Dendritic cell treated with granulocyte-macrophage colony-stimulating factor and Interleukin-4, amounts not matched to agents 40 ng/mL and 50 ng/mL, for 4 days (primary cell): ENCODE results near the gene AFF4.
"Not testable (repeated sequence)": the region's sequence is repeated elsewhere in the genome, so short reads cannot be mapped to it uniquely, and the experiment has no call there.

Source experiments
- H3K27ac Mint-ChIP-seq: one replicate; pipeline ENCODE4 v1.8.0; 2022; ENCODE audit warnings: mild to moderate bottlenecking, mixed read lengths
- H3K27me3 Mint-ChIP-seq: one replicate; pipeline ENCODE4 v1.8.0; 2022; ENCODE audit warnings: mild to moderate bottlenecking, mixed read lengths
- H3K36me3 Mint-ChIP-seq: one replicate; pipeline ENCODE4 v1.8.0; 2022; ENCODE audit warnings: low read depth, mixed read lengths
- H3K4me1 Mint-ChIP-seq: one replicate; pipeline ENCODE4 v1.8.0; 2022; ENCODE audit warnings: low read depth, mixed read lengths
- H3K4me3 Mint-ChIP-seq: one replicate; pipeline ENCODE4 v1.8.0; 2022; ENCODE audit warnings: mild to moderate bottlenecking, moderate library complexity, mixed read lengths
- H3K9me3 Mint-ChIP-seq: one replicate; pipeline ENCODE4 v1.8.0; 2022; ENCODE audit warnings: mixed read lengths
- intact Hi-C: fragments of 100-400 bp; cut with micrococcal nuclease; formaldehyde crosslinking; loops from one replicate; pipeline ENCODE4 v1.15.0; 2022

Gene AFF4

DNA sequence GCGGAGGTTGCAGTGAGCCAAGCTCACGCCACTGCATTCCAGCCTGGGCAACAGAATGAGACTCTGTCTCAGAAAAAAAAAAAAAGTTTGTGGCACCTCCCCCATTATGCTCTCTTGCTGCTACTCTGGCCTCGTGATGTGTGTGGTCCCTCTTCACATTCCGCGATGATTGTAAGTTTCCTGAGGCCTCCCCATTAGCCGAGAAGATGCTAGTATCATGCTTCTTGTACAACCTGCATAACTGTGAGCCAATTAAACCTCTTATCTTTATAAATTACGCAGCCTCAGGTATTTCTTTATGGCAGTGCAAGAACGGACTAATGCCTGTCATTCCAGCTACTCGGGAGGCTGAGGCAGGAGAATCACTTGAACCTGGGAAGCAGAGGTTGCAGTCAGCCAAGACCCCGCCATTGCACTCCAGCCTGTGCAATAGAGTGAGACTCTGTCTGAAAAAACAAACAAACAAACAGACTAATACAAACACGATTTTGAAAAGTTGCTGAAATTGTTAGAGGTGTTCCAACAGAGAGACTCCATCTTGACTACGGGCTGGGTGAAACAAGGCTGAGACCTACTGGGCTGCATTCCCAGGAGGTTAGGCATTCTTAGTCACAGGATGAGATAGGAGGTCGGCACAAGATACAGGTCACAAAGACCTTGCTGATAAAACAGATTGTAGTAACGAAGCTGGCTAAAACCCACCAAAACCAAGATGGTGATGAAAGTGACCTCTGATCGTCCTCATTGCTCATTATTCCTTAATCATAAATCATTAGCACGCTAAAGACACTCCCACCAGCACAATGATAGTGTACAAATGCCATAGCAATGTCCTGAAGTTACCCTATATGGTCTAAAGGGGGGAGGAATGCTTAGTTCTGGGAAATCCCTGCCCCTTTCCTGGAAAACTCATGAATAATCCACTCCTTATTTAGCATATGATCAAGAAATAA, 8.3 kb upstream of the AFF4 start:
- intact Hi-C loops, result no loop called here
- Mint-ChIP-seq H3K27me3 (no peaks in the 10 kb centered on the region), H3K4me1 (no peaks in the 10 kb centered on the region), H3K4me3 (no peak overlapping the region), H3K9me3 (no peaks in the 10 kb centered on the region), H3K27ac (no peak overlapping the region), H3K36me3 (no peaks in the 10 kb centered on the region)

DNA sequence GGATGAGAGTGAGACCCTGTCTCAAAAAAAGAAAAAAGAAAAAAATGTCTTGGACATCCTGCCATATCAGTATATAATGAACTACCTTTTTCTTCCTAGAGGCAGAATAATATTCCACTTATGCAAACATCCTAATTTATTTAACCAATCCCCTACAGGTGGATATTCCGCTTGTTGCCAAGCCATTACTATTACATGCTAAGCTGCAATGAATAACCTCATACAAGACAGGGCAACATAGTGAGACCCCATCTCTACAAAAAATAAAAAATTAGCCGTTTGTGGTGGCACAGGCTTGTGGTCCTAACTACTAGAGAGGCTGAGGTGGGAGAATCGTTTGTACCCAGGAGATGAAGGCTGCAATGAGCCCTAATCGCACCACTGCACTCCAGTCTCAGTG, 1.7 kb upstream of the AFF4 start:
- intact Hi-C loops, result no loop called here
- Mint-ChIP-seq H3K27ac (no peak overlapping the region), H3K4me1 (no peaks in the 10 kb centered on the region), H3K4me3 (no peak overlapping the region), H3K27me3 (no peaks in the 10 kb centered on the region), H3K36me3 (peaks cover 12% of the 10 kb centered on the region), H3K9me3 (no peaks in the 10 kb centered on the region)

DNA sequence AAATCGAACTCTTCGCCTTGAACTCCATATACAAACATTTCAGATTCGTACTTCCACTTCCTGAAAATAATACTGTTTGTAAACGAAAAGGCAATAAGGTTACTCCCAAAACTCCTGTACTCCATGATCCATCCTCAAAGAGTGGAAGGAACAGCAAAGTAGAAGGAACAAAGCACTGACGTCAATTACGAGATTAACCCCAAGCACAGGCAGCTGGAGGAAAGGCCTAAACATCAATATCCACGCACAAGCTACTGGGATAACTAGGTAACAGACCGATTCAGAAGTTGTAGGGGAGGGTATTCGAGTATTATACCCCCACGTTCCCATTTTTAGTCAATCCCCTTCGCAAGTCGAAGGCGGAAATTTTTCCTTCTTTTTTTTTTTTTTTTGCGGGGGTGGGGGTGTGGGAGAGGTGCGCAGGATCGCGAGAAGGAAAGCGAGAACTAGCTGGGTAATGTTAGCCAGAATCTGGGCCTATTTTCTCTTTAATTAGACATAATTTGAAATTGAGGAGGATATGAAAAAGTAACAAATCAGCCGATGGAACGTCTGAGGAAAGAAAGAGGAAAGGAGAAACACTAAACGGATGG, 909 bp downstream of the AFF4 start:
- H3K36me3 Mint-ChIP-seq, result peaks cover 22% of the 10 kb centered on the region
- peak overlapping the region; percentile 86 for H3K4me3 Mint-ChIP-seq
- H3K9me3 Mint-ChIP-seq, result no peaks in the 10 kb centered on the region
- H3K27me3 Mint-ChIP-seq, result no peaks in the 10 kb centered on the region
- H3K4me1 Mint-ChIP-seq, result peaks cover 6% of the 10 kb centered on the region
- intact Hi-C loops, result loop anchor here (1.0 to 2.0 kb wide), 2 partner anchors 64 to 90 kb away; partner anchors contain the start of genes HSPA4 and ZCCHC10
- peak overlapping the region; percentile 93 for H3K27ac Mint-ChIP-seq

DNA sequence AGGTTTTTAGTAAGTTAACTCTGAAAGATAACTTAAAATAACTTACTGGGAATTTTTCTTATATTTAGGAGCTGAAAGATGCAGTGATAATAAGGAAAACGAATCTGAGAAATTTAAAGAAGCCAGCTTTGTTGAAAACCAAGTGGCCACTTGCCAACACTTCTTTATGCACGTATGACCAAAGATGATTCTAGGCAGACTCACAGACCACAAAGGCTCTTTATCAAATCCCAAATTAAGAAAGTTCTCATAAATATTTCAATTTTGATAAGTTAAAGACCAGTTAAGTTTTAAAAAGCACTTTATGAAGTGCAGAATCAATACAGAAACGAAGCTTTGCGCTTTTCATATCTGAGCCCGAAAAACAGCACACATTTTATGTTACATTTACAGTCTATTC, 1.5 kb downstream of the AFF4 start:
- peak overlapping the region; percentile 86 for H3K4me3 Mint-ChIP-seq
- peaks cover 6% of the 10 kb centered on the region for H3K4me1 Mint-ChIP-seq
- no peaks in the 10 kb centered on the region for H3K27me3 Mint-ChIP-seq
- no peaks in the 10 kb centered on the region for H3K9me3 Mint-ChIP-seq
- H3K36me3 Mint-ChIP-seq, result peaks cover 22% of the 10 kb centered on the region
- peak overlapping the region; percentile 93 for H3K27ac Mint-ChIP-seq
- intact Hi-C loops, result loop anchor here (2.0 kb wide), 1 partner anchor 65 kb away; the partner anchor contains the start of gene ZCCHC10

DNA sequence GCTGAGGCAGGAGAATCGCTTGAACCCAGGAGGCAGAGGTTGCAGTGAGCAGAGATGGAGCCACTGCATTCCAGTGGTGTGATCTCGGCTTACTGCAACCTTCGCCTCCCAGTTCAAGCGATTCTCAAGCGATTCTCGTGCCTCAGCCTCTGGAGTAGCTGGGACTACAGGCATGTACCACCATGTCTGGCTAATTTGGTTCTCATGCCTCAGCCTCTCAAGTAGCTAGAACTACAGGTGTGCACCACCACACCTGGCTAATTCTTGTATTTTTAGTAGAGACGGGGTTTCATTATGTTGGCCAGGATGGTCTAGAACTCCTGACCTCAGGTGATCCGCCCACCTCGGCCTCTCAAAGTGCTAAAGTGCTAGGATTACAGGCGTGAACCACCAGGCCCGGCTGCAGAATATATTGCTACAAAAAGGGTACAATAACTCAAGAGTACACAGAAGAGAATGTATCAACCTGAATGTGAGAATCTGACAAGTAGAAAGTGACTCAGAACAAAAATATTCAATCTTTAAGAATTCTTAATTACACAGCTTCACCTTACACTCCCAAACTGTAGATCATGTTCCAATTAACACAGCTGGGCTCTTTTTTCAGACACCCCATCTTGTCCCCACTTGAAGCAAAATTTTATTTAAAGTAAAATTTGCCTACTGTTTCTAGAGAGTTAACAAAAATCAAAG, 2.2 kb downstream of the AFF4 start:
- intact Hi-C loops, H3K27ac Mint-ChIP-seq, H3K4me3 Mint-ChIP-seq, H3K4me1 Mint-ChIP-seq, H3K9me3 Mint-ChIP-seq, H3K27me3 Mint-ChIP-seq: not testable (repeated sequence)
- H3K36me3 Mint-ChIP-seq, result peaks cover 22% of the 10 kb centered on the region

DNA sequence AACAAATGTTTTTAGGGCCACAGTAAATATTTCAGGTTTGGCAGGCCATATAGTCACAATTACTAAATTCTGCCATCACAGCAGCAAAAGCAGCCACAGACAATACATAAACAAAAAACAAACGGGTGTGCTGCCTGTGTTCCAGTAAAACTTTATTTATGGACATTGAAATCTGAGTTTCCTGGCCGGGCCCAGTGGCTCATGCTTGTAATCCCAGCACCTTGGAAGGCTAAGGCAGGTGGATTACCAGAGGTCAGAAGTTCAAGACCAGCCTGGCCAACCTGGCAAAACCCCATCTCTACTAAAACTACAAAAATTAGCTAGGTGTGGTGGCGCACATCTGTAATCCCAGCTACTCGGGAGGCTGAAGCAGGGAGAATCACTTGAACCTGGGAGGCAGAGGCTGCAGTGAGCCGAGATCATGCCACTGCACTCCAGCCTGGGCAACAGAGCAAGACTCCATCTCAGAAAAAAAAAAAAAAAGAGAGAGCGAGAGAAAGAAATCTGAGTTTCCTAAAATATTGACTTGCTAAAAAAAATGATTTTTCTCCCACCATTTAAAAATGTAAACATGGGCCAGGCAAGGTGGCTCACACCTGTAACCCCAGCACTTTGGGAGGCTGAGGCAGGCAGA, 7.2 kb downstream of the AFF4 start:
- H3K27ac Mint-ChIP-seq, intact Hi-C loops, H3K9me3 Mint-ChIP-seq, H3K27me3 Mint-ChIP-seq, H3K4me3 Mint-ChIP-seq: not testable (repeated sequence)
- peaks cover 23% of the 10 kb centered on the region for H3K4me1 Mint-ChIP-seq
- H3K36me3 Mint-ChIP-seq, result peaks cover 46% of the 10 kb centered on the region

DNA sequence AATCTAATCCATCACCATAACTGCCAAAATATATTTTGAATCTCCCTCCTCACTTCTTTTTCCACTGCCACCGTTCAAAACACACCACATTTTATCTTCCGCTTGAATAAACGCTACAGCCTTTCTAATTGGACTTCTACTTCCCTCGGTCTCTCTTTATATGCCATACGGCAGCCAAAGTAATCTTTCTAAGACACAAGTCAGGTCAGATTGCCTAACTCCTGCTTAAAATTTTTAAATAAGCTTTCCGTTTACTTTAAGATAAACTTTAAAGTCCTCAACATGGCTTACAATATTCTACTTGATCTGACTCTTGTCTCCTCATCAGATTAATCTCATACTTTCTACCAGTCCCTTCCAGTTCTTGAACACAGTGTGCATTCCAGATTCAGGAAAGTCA, 9.7 kb downstream of the AFF4 start:
- no peak overlapping the region for H3K27ac Mint-ChIP-seq
- no peaks in the 10 kb centered on the region for H3K27me3 Mint-ChIP-seq

DNA sequence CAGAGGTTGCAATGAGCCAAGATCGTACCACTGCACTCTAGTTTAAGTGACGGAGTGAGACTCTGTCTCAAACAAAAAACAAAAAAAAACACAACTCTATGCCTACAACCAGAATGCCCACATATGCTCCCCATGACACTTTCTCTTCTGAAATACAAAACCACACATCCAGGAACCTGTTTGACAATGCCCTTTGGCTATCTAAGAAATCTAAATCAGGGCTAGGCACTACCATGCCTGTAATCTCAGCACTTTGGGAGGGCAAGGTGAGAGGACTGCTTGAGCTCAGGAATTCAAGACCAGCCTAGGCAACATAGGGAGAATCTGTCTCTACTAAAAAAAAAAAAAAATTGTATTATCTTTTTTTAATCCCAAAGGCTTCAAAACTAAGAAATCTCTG, 10.6 kb downstream of the AFF4 start:
- peaks cover 22% of the 10 kb centered on the region for H3K4me1 Mint-ChIP-seq
- peaks cover 58% of the 10 kb centered on the region for H3K36me3 Mint-ChIP-seq
- no peak overlapping the region for H3K4me3 Mint-ChIP-seq
- no peaks in the 10 kb centered on the region for H3K9me3 Mint-ChIP-seq
- no peaks in the 10 kb centered on the region for H3K27me3 Mint-ChIP-seq
- intact Hi-C loops, result no loop called here
- H3K27ac Mint-ChIP-seq, result no peak overlapping the region

More for the DNA sequence above, 9.7 kb downstream of the AFF4 start:
- peaks cover 23% of the 10 kb centered on the region for H3K4me1 Mint-ChIP-seq
- H3K36me3 Mint-ChIP-seq, result peaks cover 58% of the 10 kb centered on the region
- H3K9me3 Mint-ChIP-seq, result no peaks in the 10 kb centered on the region
- H3K4me3 Mint-ChIP-seq, result no peak overlapping the region
- intact Hi-C loops, result no loop called here

DNA sequence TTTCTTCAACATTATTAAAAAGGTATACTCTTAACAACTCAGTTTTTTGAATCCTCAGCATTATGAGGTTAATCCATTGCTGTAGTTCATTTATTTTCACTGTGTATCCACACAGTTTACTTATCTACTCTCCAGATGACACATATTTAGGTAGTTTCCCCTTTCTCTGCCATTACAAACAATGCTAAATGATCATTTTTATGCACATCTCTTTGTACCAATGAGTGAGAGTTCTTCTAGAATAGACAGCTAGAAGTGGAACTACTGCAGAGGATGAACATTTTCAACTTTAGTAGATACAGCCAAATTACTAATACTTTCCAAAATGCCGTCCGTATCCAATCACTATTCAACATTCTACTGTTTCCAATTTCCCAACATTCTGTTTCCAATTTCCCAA, 11.5 kb downstream of the AFF4 start:
- Mint-ChIP-seq H3K36me3 (peaks cover 58% of the 10 kb centered on the region), H3K4me1 (peaks cover 24% of the 10 kb centered on the region), H3K9me3 (no peaks in the 10 kb centered on the region), H3K4me3 (no peak overlapping the region), H3K27ac (no peak overlapping the region), H3K27me3 (no peaks in the 10 kb centered on the region)
- intact Hi-C loops, result no loop called here

DNA sequence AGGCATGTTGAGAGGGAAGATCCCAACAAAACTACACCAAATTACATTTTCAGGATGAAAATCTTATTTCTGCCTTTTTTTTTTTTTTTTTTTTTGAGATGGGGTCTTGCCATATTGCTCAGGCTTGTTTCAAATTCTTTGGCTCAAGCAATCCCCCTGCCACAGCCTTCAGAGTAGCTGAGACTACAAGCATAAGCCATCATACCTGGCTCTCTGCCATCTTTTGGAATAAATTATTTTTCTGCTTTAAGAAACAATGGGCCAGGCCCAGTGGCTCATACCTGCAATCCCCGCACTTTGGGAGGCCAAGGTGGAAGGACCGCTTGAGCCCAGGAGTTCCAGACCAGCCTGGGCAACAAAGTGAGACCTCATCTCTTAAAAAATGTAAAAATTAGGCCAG, 14.3 kb downstream of the AFF4 start:
- H3K4me1 Mint-ChIP-seq, result peaks cover 24% of the 10 kb centered on the region
- no peak overlapping the region for H3K4me3 Mint-ChIP-seq
- no peak overlapping the region for H3K27ac Mint-ChIP-seq
- peaks cover 51% of the 10 kb centered on the region for H3K36me3 Mint-ChIP-seq
- no peaks in the 10 kb centered on the region for H3K27me3 Mint-ChIP-seq
- intact Hi-C loops, result no loop called here
- H3K9me3 Mint-ChIP-seq, result no peaks in the 10 kb centered on the region

DNA sequence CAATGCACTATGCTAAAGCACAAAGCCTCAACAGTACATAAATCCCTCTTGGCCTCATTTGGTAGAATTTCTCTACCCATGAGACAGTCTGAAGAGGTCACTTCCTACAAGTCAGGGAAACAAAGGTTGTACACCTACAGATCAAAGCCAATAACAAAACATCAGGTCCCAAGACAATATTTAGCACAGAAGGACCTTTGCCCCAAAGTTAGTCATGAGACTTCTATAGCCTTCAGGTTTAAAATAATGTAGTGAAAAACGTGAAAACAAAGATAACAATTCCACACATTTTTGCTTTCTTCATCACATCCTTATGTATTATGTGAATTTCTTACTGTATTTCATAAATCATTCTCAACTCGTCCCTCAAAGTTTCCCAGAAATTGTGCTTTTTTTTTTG, 15.8 kb downstream of the AFF4 start:
- H3K27ac Mint-ChIP-seq, result no peak overlapping the region
- peaks cover 15% of the 10 kb centered on the region for H3K4me1 Mint-ChIP-seq
- no peak overlapping the region for H3K4me3 Mint-ChIP-seq
- intact Hi-C loops, result no loop called here
- H3K9me3 Mint-ChIP-seq, result no peaks in the 10 kb centered on the region
- peaks cover 47% of the 10 kb centered on the region for H3K36me3 Mint-ChIP-seq
- no peaks in the 10 kb centered on the region for H3K27me3 Mint-ChIP-seq

DNA sequence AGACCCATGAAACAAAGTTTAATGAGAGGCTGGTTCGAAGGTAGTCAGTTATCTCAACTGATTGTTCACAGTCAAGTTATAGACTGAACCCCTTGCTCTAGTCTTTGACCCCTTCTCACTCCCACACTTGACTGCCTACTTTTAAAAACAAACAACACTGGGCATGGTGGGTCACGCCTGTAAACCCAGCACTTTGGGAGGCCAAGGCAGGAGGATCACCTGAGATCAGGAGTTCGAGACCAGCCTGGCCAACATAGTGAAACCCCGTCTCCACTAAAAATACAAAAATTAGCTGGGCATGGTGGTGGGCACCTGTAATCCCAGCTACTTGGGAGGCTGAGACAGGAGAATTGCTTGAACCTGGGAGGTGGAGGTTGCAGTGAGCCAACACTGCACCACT, 18.1 kb downstream of the AFF4 start:
- H3K27ac Mint-ChIP-seq, H3K9me3 Mint-ChIP-seq, intact Hi-C loops, H3K27me3 Mint-ChIP-seq, H3K4me3 Mint-ChIP-seq: not testable (repeated sequence)
- H3K36me3 Mint-ChIP-seq, result peaks cover 35% of the 10 kb centered on the region
- H3K4me1 Mint-ChIP-seq, result peaks cover 18% of the 10 kb centered on the region

DNA sequence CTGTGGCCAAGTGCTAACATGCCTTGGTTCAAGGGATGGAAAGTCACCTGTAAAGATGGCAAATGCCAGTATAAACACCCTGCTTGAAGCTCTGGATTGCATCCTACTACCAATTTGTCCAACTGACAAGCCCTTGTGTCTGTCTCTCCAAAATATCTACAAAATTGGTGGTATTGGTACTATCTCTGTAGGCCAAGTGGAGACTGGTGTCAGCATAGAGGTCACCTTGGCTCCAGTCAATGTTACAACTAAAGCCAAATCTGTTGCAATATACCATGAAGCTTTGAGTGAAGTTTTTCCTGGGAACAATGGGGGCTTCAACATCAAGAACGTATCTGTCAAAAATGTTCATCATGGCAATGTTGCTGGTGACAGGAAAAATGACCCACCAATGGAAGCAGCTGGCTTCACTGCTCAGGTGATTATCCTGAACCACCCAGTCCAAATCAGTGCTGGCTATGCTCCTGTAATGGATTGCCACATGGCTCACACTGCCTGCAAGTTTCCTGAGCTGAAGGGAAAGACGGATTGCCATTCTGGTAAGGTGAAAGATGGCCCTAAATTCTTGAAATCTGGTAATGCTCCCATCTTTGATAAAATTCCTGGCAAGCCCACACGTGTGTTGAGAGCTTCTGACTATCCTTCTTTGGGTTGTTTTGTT, 19.9 kb downstream of the AFF4 start:
- Mint-ChIP-seq H3K4me3 (no peak overlapping the region), H3K36me3 (peaks cover 24% of the 10 kb centered on the region), H3K27me3 (no peaks in the 10 kb centered on the region), H3K9me3 (no peaks in the 10 kb centered on the region), H3K4me1 (peaks cover 18% of the 10 kb centered on the region), H3K27ac (no peak overlapping the region)
- intact Hi-C loops, result no loop called here
